GM12892 (cell line): Measurements from ENCODE around the gene CCR5.

ENCODE experiments used
- POLR2A ChIP-seq: IDR thresholded peaks from 2 replicates; pipeline ENCODE4 v1.6.1; 2011; ENCODE audit warnings: low read depth, low read length, control low read depth
- POLR2AphosphoS5 ChIP-seq: IDR thresholded peaks from 2 replicates; pipeline ENCODE4 v1.6.1; 2011; ENCODE audit warnings: low read depth, low read length, control low read depth

- TF ChIP-seq POLR2A (no peak), POLR2AphosphoS5 (no peak)
These were observed 19.1 kb upstream of the CCR5 start for GRCh38 chr3:46351646-46352045.
